ENCODE results near the gene H2BK1. TPM values are rescaled to one million over a fixed set of nuclear protein-coding genes. Genes with fewer than 3 reads are reported as not detected.

H2BK1 gene
- total RNA-seq, 1 donor from 2014 or later, result not detected

DNA sequence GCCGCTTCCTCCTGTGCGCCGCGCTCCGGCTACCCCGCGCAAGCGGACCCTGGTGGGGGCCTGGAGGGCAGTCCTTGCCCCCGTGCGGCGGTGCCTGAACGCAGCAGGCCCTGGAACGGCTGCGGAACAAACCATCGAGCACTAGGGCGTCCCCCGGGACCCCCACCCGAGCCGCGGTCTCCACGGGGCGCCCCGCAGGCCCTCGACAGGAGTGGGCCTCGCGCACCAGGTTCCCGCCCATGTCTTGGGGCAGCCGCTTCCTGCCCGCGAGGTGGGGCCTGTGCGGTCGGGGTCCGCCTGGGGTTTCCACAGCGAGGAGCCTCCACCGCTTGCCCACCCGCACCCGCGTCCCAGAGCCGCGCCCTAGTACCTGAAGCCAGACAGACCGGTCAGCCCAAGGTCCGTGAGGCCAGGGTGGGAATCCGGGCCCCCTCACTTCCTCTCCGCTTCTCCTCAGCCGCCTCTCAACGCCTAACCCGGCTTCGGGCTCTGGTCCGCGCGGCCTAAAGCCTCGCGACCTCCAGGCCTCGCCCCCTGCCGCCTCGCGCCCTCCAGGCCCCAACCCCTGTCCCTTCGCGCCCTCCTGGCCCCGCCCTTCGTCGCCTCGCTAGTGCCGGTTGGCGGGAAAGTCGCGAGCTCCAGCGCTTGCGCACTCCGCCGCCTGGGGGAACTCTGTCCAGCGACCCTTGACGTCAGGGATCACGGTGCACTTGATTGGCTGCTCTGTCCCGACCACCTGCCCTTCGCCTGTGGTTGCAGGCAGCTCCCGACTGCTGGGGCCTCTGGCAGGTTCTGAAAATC is 35.8 kb downstream of the H2BK1 start:
- H3K4me3 Mint-ChIP-seq (ENCODE audit: unreplicated experiment), result no peak overlapping the region
- H3K4me1 Mint-ChIP-seq (ENCODE audit: unreplicated experiment), result no peaks in the 10 kb centered on the region
- no peaks in the 10 kb centered on the region for H3K36me3 Mint-ChIP-seq (ENCODE audit: unreplicated experiment)
- peaks cover 56% of the 10 kb centered on the region for H3K27me3 Mint-ChIP-seq (ENCODE audit: unreplicated experiment)
- peak; percentile 84 for DNase-seq (ENCODE audit: extremely low spot score, unreplicated experiment)
- TF ChIP-seq, protein P1, sequence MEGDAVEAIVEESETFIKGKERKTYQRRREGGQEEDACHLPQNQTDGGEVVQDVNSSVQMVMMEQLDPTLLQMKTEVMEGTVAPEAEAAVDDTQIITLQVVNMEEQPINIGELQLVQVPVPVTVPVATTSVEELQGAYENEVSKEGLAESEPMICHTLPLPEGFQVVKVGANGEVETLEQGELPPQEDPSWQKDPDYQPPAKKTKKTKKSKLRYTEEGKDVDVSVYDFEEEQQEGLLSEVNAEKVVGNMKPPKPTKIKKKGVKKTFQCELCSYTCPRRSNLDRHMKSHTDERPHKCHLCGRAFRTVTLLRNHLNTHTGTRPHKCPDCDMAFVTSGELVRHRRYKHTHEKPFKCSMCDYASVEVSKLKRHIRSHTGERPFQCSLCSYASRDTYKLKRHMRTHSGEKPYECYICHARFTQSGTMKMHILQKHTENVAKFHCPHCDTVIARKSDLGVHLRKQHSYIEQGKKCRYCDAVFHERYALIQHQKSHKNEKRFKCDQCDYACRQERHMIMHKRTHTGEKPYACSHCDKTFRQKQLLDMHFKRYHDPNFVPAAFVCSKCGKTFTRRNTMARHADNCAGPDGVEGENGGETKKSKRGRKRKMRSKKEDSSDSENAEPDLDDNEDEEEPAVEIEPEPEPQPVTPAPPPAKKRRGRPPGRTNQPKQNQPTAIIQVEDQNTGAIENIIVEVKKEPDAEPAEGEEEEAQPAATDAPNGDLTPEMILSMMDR (IDR thresholded peaks at IDR 0.05), result no peak
- H3K9me3 Mint-ChIP-seq (ENCODE audit: unreplicated experiment), result no peaks in the 10 kb centered on the region
- no peak overlapping the region for H3K27ac Mint-ChIP-seq (ENCODE audit: unreplicated experiment)

DNA sequence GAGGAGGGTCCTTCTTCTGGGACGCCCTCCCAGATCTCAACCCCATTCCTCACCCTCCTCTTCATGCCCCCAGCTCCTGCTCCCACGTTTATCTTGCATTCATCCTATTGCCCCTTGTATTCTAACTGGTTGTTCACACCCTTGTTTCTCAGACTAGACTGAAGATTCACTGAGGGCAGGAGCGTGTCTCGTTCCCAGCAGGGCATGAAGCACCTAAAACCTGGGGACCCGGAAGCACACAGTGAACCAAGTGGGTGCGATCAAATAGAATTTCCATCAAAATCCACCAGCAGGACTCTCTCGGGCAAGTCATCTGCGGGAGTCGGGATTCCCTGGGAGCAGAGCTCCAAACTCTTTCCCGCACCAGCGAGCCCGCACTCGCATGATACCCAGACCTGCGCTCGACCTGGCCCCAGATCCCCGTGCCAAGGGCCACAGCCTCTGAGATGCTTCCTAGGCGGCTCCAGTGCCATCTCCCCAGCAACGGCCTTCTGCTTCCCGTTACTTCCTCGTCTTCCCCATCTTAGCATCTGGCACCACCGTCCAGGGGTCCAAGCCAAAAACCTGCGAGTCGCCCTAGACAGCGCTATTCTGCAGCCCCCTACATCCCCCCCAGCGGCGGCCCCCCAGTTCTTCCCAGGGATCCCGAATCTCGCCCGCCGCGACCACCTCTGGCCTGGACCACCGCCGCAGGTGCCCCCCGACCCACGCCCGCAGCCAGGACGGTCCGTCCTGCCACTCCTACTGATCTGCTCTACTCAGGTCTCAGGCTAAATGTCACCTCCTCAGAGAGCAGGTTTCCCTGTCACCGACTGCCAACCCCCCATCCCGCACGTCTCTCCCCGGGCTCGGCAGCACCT is 36.7 kb downstream of the H2BK1 start:
- no peaks in the 10 kb centered on the region for H3K4me1 Mint-ChIP-seq (ENCODE audit: unreplicated experiment)
- DNase-seq (ENCODE audit: extremely low spot score, unreplicated experiment), result peak; percentile 81

DNA sequence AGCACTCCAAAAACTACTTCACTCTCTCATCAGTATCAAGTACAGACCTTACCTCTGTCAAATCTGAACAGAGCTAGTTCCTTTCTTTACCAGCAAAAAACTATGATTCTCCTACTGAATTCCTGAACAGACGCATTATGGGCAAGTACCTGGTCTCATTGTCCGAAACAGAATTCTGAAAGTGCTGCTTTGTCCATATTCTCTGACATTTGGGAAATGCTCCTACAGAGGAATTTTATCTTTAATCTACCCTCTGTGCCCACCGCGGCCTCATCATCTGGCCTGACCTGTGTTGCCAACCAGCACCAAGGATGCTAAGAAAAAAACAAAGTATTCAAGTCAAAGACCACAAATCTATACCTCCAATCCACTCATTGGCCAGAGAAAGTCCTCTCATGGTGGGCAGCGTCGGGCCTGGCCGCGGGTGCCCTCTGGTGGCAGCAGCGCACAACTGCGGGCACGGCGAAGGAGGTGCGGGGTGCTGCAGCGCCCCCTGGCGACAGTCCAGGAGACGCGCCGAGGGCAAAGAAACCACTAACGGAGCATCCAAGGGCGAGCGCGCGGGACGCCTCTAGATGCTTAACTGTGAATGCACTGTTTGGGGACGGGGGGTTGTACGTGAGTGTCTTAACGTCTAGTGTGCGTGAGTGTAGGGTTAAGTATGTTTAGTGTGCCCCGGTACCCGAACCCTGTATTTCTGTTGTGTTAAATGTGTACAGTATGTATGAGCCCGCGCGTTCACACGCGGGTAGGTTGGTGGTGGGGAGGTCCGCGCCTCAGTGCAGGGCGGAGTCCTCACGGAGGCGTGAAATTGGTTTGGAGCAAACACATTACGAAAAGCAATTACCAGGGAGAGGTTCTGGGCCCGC is 37.8 kb downstream of the H2BK1 start:
- H3K27me3 Mint-ChIP-seq (ENCODE audit: unreplicated experiment), result peaks cover 55% of the 10 kb centered on the region
- H3K4me3 Mint-ChIP-seq (ENCODE audit: unreplicated experiment), result no peak overlapping the region
- H3K36me3 Mint-ChIP-seq (ENCODE audit: unreplicated experiment), result no peaks in the 10 kb centered on the region
- no peaks in the 10 kb centered on the region for H3K4me1 Mint-ChIP-seq (ENCODE audit: unreplicated experiment)
- peak; percentile 94 for DNase-seq (ENCODE audit: extremely low spot score, unreplicated experiment)
- TF ChIP-seq, protein P1 (IDR thresholded peaks at IDR 0.05), result peak; percentile 100
- no peak overlapping the region for H3K27ac Mint-ChIP-seq (ENCODE audit: unreplicated experiment)
- no peaks in the 10 kb centered on the region for H3K9me3 Mint-ChIP-seq (ENCODE audit: unreplicated experiment)

More for the DNA sequence above, 36.7 kb downstream of the H2BK1 start:
- TF ChIP-seq, protein P1 (IDR thresholded peaks at IDR 0.05), result no peak
- H3K36me3 Mint-ChIP-seq (ENCODE audit: unreplicated experiment), result no peaks in the 10 kb centered on the region
- H3K27ac Mint-ChIP-seq (ENCODE audit: unreplicated experiment), result no peak overlapping the region
- no peaks in the 10 kb centered on the region for H3K9me3 Mint-ChIP-seq (ENCODE audit: unreplicated experiment)
- peaks cover 58% of the 10 kb centered on the region for H3K27me3 Mint-ChIP-seq (ENCODE audit: unreplicated experiment)
- H3K4me3 Mint-ChIP-seq (ENCODE audit: unreplicated experiment), result no peak overlapping the region

DNA sequence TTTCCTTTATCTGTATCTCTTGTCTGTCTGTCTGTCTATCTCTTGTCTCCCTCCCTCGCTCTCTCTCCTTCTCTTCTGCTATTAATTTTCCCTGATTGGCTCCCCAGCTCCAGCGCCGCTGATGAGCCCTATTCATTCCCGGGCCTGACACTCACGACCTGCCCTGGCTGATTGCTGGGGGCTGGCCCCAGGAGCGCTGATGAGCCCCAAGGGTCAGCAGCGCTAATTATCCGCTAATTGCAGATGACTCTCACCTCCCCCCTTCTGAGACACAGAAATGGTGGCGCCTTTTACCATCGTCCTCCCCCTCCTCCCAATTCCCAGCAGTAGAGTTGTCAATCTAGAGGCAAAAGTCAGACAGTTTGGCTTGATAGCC is 41.5 kb downstream of the H2BK1 start:
- Mint-ChIP-seq H3K27me3 (ENCODE audit: unreplicated experiment) (peaks cover 49% of the 10 kb centered on the region), H3K4me3 (ENCODE audit: unreplicated experiment) (no peak overlapping the region), H3K36me3 (ENCODE audit: unreplicated experiment) (no peaks in the 10 kb centered on the region), H3K27ac (ENCODE audit: unreplicated experiment) (no peak overlapping the region), H3K4me1 (ENCODE audit: unreplicated experiment) (no peaks in the 10 kb centered on the region), H3K9me3 (ENCODE audit: unreplicated experiment) (no peaks in the 10 kb centered on the region)
- DNase-seq (ENCODE audit: extremely low spot score, unreplicated experiment), result no peak
- TF ChIP-seq, protein P1 (IDR thresholded peaks at IDR 0.05), result no peak

Measured in osteocyte (in vitro differentiated cells).